Measurements from ENCODE around the gene ACKR2. TPM values are rescaled to one million over a fixed set of nuclear protein-coding genes. Genes with fewer than 3 reads are reported as not detected.

The ACKR2 gene
- polyA plus RNA-seq, 1 donor (not counting 4 experiments of a cell fraction or from before 2014, with no cell fraction given), result 0.22 TPM

DNA sequence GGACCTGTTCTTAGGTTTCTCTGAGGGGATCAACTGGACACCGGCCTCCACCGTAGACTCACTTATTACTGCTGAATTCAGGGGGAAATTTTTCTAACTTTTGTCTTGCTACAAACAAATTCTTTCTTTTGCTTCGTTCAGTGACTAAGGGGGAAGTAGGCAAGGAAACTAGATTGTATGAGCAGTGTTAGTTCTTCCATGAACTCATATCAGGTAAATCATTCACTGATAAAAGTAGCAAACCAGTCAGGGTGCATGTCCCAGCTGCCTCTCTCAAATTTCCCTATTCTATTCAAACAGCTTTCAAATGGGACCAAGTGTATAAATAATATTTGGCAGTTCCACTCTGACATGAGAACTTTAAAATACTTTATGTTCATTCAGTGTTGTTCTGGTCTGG is 28.8 kb upstream of the ACKR2 start:
- peak; percentile 44 for FAIRE-seq
- no peaks in the 10 kb centered on the region for H3K9me1 ChIP-seq (ENCODE audit: control insufficient read depth, extremely low read depth, insufficient read depth, low read length)
- H3K4me2 ChIP-seq (ENCODE audit: control insufficient read depth, extremely low read depth, insufficient read depth, low read depth, low read length), result no peak overlapping the region
- H3K36me3 ChIP-seq (ENCODE audit: control insufficient read depth in 2 of 2, extremely low read depth in 1 of 2, insufficient read depth in 2 of 2, low read length in 2 of 2), result peaks cover 3 to 7% of the 10 kb centered on the region in 2 experiments
- no peaks in the 10 kb centered on the region for H3K27me3 ChIP-seq (ENCODE audit: control insufficient read depth, extremely low read depth, insufficient read depth, low read length)
- dilution Hi-C loops (cut with MboI; ENCODE audit: extremely low pct_ligation_motif_present, low sequenced_read_pairs), result no loop called here
- no peak overlapping the region for H3K9ac ChIP-seq (ENCODE audit: control insufficient read depth, extremely low read depth, insufficient read depth, low read length)
- no peaks in the 10 kb centered on the region for H4K20me1 ChIP-seq (ENCODE audit: control insufficient read depth, extremely low read depth, insufficient read depth, low read length)
- H3K27ac ChIP-seq (ENCODE audit: control insufficient read depth, insufficient read depth, low read length), result no peak overlapping the region
- peaks cover 2% of the 10 kb centered on the region for H3K79me2 ChIP-seq (ENCODE audit: control insufficient read depth, insufficient read depth, low read length)
- TF ChIP-seq, protein P1, sequence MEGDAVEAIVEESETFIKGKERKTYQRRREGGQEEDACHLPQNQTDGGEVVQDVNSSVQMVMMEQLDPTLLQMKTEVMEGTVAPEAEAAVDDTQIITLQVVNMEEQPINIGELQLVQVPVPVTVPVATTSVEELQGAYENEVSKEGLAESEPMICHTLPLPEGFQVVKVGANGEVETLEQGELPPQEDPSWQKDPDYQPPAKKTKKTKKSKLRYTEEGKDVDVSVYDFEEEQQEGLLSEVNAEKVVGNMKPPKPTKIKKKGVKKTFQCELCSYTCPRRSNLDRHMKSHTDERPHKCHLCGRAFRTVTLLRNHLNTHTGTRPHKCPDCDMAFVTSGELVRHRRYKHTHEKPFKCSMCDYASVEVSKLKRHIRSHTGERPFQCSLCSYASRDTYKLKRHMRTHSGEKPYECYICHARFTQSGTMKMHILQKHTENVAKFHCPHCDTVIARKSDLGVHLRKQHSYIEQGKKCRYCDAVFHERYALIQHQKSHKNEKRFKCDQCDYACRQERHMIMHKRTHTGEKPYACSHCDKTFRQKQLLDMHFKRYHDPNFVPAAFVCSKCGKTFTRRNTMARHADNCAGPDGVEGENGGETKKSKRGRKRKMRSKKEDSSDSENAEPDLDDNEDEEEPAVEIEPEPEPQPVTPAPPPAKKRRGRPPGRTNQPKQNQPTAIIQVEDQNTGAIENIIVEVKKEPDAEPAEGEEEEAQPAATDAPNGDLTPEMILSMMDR (optimal IDR thresholded peaks at IDR 0.05 in 1 of 3, IDR thresholded peaks at IDR 0.05 in 1 of 3, conservative IDR thresholded peaks at IDR 0.05 in 1 of 3; ENCODE audit: extremely low read depth in 1 of 3, insufficient read depth in 2 of 3, low read length in 3 of 3), result no peak
- no peak for TF ChIP-seq EZH2 (IDR thresholded peaks at IDR 0.05; ENCODE audit: low read length)
- no peaks in the 10 kb centered on the region for H3K9me3 ChIP-seq (ENCODE audit: control insufficient read depth, low read depth, low read length)
- H3K4me3 ChIP-seq (ENCODE audit: control insufficient read depth in 2 of 3, extremely low read depth in 1 of 3, insufficient read depth in 2 of 3, low read depth in 1 of 3, low read length in 3 of 3), result no peak overlapping the region
- peaks cover 3% of the 10 kb centered on the region for H3K4me1 ChIP-seq (ENCODE audit: control insufficient read depth, extremely low read depth, insufficient read depth, low read length)
- no peak overlapping the region for H2AFZ ChIP-seq (ENCODE audit: control insufficient read depth, low read length)
- DNase-seq (ENCODE audit: low read depth, low spot score), result no peak

DNA sequence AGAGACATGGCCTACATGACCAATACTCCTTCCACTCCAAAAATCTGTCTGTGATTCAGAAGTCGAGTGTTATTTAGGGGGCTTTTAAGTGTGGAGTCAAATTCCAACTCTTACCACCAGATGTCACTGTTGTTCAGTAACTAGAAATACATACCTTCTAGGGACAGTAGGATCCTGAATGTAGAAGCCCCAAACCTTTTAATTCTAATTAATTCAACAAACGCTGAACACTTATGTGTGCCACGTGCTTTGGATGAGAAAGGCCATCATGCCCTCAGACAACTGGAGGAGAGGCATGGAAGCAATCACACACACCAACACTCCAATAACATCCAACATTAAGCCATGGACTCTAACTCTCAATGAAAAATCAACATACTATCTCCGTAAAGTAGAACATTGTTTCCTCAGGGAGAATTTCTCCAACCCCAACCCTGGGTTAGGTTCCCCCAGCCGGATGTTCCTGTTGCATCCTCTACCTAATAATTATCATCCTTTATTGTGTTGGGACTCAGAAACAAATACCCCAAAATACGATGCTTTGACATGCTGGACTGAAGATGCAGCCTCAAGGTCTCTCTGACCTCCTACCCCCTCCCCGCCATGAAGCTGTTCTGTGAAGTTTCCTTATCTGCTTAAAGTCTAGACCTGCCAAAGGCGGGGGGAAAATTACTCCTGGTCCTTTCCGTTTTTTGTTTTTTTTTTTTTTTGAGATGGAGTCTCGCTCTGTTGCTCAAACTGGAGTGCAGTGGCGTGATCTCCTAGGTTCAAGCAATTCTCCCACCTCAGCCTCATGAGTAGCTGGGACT is 28.1 kb upstream of the ACKR2 start:
- H3K9me1 ChIP-seq (ENCODE audit: control insufficient read depth, extremely low read depth, insufficient read depth, low read length), result no peaks in the 10 kb centered on the region
- dilution Hi-C loops (cut with MboI; ENCODE audit: extremely low pct_ligation_motif_present, low sequenced_read_pairs), result no loop called here
- FAIRE-seq, result peak; percentile 81

More for the DNA sequence above, 28.1 kb upstream of the ACKR2 start:
- TF ChIP-seq EZH2 (IDR thresholded peaks at IDR 0.05; ENCODE audit: low read length), result no peak
- TF ChIP-seq, protein P1 (optimal IDR thresholded peaks at IDR 0.05 in 1 of 3, IDR thresholded peaks at IDR 0.05 in 1 of 3, conservative IDR thresholded peaks at IDR 0.05 in 1 of 3; ENCODE audit: extremely low read depth in 1 of 3, insufficient read depth in 2 of 3, low read length in 3 of 3), result peak; percentile 8 to 62 (median 55)
- Histone ChIP-seq H2AFZ (ENCODE audit: control insufficient read depth, low read length) (no peak overlapping the region), H3K4me2 (ENCODE audit: control insufficient read depth, extremely low read depth, insufficient read depth, low read depth, low read length) (no peak overlapping the region), H3K4me3 (ENCODE audit: control insufficient read depth in 2 of 3, extremely low read depth in 1 of 3, insufficient read depth in 2 of 3, low read depth in 1 of 3, low read length in 3 of 3) (no peak overlapping the region), H3K27me3 (ENCODE audit: control insufficient read depth, extremely low read depth, insufficient read depth, low read length) (no peaks in the 10 kb centered on the region), H3K4me1 (ENCODE audit: control insufficient read depth, extremely low read depth, insufficient read depth, low read length) (peaks cover 3% of the 10 kb centered on the region), H3K79me2 (ENCODE audit: control insufficient read depth, insufficient read depth, low read length) (peaks cover 2% of the 10 kb centered on the region), H4K20me1 (ENCODE audit: control insufficient read depth, extremely low read depth, insufficient read depth, low read length) (no peaks in the 10 kb centered on the region), H3K9ac (ENCODE audit: control insufficient read depth, extremely low read depth, insufficient read depth, low read length) (no peak overlapping the region), H3K9me3 (ENCODE audit: control insufficient read depth, low read depth, low read length) (no peaks in the 10 kb centered on the region), H3K36me3 (ENCODE audit: control insufficient read depth in 2 of 2, extremely low read depth in 1 of 2, insufficient read depth in 2 of 2, low read length in 2 of 2) (peaks cover 3 to 10% of the 10 kb centered on the region in 2 experiments), H3K27ac (ENCODE audit: control insufficient read depth, insufficient read depth, low read length) (no peak overlapping the region)
- peak; percentile 23 for DNase-seq (ENCODE audit: low read depth, low spot score)

Data from keratinocyte (primary cell).